Adrenal gland (tissue), 12 donors: ENCODE results near the gene TTLL11. TPM values are rescaled to one million over a fixed set of nuclear protein-coding genes. Genes with fewer than 3 reads are reported as not detected.

Experiments
- DNase-seq, 7 donors: peaks; one replicate each; pipeline ENCODE4 v3.0.0-alpha.2; 2019 to 2020
- H3K27ac ChIP-seq, 5 donors: fragments of 200-600 bp; sonication (generic) in 4 of 5; 1 replicate in 3 of 5; 2 replicates in 2 of 5; pipeline versions ENCODE4 v1.5.1 to v1.8.0; 2016 to 2020; ENCODE audit warnings: mild to moderate bottlenecking in 1 of 5
- H3K27me3 ChIP-seq: fragments of 200-600 bp; 2 replicates; pipeline ENCODE4 v1.8.0; 2021
- H3K36me3 ChIP-seq, 2 donors: fragments of 200-600 bp; replicated peaks in 1 of 2; 1 replicate in 1 of 2; 2 replicates in 1 of 2; pipeline versions ENCODE4 v1.5.1 to v1.8.0; 2018 to 2022
- H3K4me1 ChIP-seq, 2 donors: fragments of 200-600 bp; replicated peaks in 1 of 2; 1 replicate in 1 of 2; 2 replicates in 1 of 2; pipeline versions ENCODE4 v1.5.1 to v1.8.0; 2018 to 2021
- H3K4me3 ChIP-seq, 4 donors: fragments of 200-600 bp; sonication (generic) in 3 of 4; one replicate each; pipeline ENCODE4 v1.5.1; 2016 to 2018
- H3K9me3 ChIP-seq, 3 donors: fragments of 200-600 bp; sonication (generic) in 1 of 3; replicated peaks in 1 of 3; 1 replicate in 2 of 3; 2 replicates in 1 of 3; pipeline versions ENCODE4 v1.5.1 to v1.8.0; 2016 to 2021
- POLR2A ChIP-seq, 2 donors: fragments of 450-650 bp; IDR thresholded peaks; one replicate each; pipeline ENCODE4 v1.6.1; 2017; ENCODE audit warnings: antibody characterized with exemption in 2 of 2, mild to moderate bottlenecking in 2 of 2, moderate library complexity in 1 of 2
- WGBS, 4 donors: extraction: QIAGEN DNeasy Blood & Tissue Kit in 2 of 4; methylation state at CpG; one replicate each; pipeline versions ENCODE4 v1.1.5 to v1.1.7; 2013 to 2017; 5-methylcytosine and 5-hydroxymethylcytosine counted together
- intact Hi-C, 2 donors: fragments of 100-400 bp; cut with DNase I; formaldehyde crosslinking; loops; one replicate each; pipeline versions ENCODE4 v1.14.1 to v1.15.0; 2022 to 2023
- polyA plus RNA-seq, 3 donors: library from polyadenylated mRNA; stranded (reverse); fragments of 200-250 nt in 2 of 3; fragments of 350-450 nt in 1 of 3; fragmentation: Illumina TruSeq in 1 of 3; extraction: RNeasy Lipid Tissue Mini Kit (QIAGEN cat#74804) in 1 of 3; gene quantifications; one replicate each; pipeline ENCODE4 v1.2.3, GENCODE V29; 2013 to 2014
- total RNA-seq, 9 donors: library from RNA; depleted of rRNA in 4 of 9; stranded (reverse); fragments of >200 nt in 4 of 9; fragments of 120-200 nt in 1 of 9; fragmentation: NEBNext Ultra II Directional in 1 of 9; extraction: Animal tissue kit (Norgen Biotek cat#: 25700) in 1 of 9; gene quantifications; one replicate each; pipeline versions ENCODE4 v1.1.0 to v1.2.4, GENCODE V29; 2013 to 2023
- TF ChIP-seq, protein P1 (sequence below), 6 experiments: fragments of 450-650 bp in 4 of 6; fragments of 200-600 bp in 2 of 6; sonication (generic) in 1 of 6; IDR thresholded peaks; 1 replicate in 5 of 6; 2 replicates in 1 of 6; pipeline versions ENCODE4 v1.5.1 to v1.8.0; 2016 to 2021; ENCODE audit warnings: antibody characterized with exemption in 6 of 6, mild to moderate bottlenecking in 2 of 6, moderate library complexity in 1 of 6
- donor health status: healthy with polysubstance abuse.
- donor health status: Bipolar disorder and iron deficiency.
- donor health status: DM: yes; HTN: yes; CAD: no.
- donor health status: DM: no; HTN: no; CAD: no.
- donor health status: DM: no; HTN: no; CAD: no.
- donor health status: DM: yes; HTN: yes; CAD: no.

The TTLL11 gene
- total and polyA plus RNA-seq, 12 donors, result 4.8 to 30.9 (median 13.7) TPM

DNA sequence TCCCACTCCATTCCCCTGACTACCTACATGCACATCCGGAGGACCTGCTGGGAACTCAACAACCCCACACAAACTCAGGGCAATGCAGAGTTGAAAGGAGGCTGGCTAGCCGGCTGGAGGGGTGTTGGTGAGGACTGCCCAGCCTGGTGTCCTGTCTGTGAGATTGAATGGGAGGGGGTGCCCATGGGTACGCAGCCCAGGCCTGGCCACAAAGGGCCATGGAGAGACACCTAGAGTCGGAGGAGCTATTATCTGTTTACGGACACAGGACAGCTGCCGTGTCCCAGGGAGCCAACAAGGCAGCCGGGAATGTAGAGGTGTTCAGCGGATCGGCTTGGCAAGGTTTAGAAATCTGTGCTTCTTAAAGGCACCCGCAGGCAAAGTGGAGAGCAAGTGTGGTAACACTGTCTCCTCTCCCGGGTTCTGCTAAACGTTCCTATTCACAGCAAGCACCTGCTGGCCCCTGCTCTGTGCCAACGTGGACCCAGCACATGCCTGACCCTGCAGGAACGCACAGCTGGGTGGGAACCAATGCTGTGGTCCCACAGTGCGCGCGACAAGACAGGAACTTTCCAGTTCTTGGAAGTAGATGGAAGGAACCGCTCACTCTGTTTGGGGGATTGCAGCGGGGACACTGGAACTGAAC lies 275.0 kb downstream of the TTLL11 start:
- H3K27me3 ChIP-seq, result no peaks in the 10 kb centered on the region
- H3K9me3 ChIP-seq, result no peaks in the 10 kb centered on the region
- WGBS, 4 donors, result 81 to 92% (median 89%) methylated on average over 9 to 19 of the region's 19 CpGs
- H3K36me3 ChIP-seq, result no peaks in the 10 kb centered on the region
- intact Hi-C loops, result loop anchor here in 1 of 2 donors (10.0 kb wide), 1 partner anchor 57 kb away; no protein-coding TSS in a partner anchor
- no peak overlapping the region for H3K27ac ChIP-seq
- H3K4me1 ChIP-seq, result no peaks in the 10 kb centered on the region
- TF ChIP-seq, protein P1, sequence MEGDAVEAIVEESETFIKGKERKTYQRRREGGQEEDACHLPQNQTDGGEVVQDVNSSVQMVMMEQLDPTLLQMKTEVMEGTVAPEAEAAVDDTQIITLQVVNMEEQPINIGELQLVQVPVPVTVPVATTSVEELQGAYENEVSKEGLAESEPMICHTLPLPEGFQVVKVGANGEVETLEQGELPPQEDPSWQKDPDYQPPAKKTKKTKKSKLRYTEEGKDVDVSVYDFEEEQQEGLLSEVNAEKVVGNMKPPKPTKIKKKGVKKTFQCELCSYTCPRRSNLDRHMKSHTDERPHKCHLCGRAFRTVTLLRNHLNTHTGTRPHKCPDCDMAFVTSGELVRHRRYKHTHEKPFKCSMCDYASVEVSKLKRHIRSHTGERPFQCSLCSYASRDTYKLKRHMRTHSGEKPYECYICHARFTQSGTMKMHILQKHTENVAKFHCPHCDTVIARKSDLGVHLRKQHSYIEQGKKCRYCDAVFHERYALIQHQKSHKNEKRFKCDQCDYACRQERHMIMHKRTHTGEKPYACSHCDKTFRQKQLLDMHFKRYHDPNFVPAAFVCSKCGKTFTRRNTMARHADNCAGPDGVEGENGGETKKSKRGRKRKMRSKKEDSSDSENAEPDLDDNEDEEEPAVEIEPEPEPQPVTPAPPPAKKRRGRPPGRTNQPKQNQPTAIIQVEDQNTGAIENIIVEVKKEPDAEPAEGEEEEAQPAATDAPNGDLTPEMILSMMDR (IDR thresholded peaks at IDR 0.05), result no peak
- TF ChIP-seq POLR2A (IDR thresholded peaks at IDR 0.05), result no peak
- no peak overlapping the region for H3K4me3 ChIP-seq
- DNase-seq, result no peak

DNA sequence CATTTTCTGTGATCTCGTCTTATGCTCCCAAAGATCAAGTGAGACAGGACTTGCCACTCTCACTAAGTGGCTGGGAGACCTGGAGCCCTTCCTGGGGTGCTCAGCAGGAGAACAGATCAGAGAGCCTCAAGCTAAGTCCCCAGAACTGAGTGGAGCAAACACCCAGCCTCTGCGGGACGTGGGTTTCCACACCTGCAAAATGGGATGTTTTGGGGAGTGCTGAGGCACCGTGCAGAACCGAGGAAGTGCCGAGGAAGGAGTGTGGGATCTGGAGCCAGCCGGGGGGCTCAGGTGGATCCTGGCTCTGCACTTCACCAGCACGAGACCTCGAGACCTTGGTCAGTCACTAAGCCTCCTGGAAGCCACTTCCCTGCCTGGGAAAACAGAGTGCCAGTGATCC lies 275.6 kb downstream of the TTLL11 start:
- Histone ChIP-seq H3K36me3 (no peaks in the 10 kb centered on the region), H3K4me3 (no peak overlapping the region), H3K9me3 (no peaks in the 10 kb centered on the region), H3K27me3 (no peaks in the 10 kb centered on the region), H3K27ac (no peak overlapping the region), H3K4me1 (no peaks in the 10 kb centered on the region)
- DNase-seq, result no peak
- intact Hi-C loops, result loop anchor here in 1 of 2 donors (10.0 kb wide), 1 partner anchor 57 kb away; no protein-coding TSS in a partner anchor
- 95 to 100% (median 97%) methylated on average over 4 to 9 of the region's 9 CpGs for WGBS, 4 donors
- TF ChIP-seq, protein P1 (IDR thresholded peaks at IDR 0.05), result no peak
- no peak for TF ChIP-seq POLR2A (IDR thresholded peaks at IDR 0.05)

DNA sequence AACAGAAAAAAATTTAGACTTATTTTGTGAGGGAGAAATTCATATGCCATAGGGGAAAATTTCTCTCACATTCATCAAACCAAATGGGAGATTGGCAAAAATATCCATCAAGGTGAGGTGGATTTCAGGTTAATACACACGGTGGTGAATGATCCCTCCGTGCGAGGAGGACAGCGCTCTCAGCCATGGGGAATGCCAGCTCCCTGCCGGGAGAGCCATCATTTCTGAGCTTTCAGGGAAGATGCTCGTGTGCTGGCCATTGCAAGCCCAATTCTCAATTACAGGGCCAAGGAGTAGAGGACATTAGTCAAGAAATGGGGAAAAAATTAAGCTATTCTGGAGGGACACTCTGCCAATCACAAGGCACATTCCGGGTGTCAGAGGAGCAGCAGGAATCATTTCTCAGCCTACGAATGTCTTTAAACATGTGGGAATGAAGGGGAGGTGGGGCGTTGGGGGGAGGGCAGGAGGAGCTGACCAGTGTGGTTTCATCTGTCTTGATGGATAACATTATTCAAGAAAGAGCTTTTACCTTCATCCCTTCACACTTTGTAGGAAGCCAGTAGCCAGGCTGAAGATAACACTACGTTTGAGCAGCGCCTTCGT lies 276.2 kb downstream of the TTLL11 start:
- WGBS, 4 donors, result 75 to 90% (median 84%) methylated on average over 12 of the region's 12 CpGs
- Histone ChIP-seq H3K4me3 (no peak overlapping the region), H3K9me3 (no peaks in the 10 kb centered on the region), H3K4me1 (no peaks in the 10 kb centered on the region), H3K27ac (no peak overlapping the region), H3K36me3 (no peaks in the 10 kb centered on the region), H3K27me3 (no peaks in the 10 kb centered on the region)
- DNase-seq, result no peak
- TF ChIP-seq, protein P1 (IDR thresholded peaks at IDR 0.05), result no peak
- TF ChIP-seq POLR2A (IDR thresholded peaks at IDR 0.05), result no peak
- intact Hi-C loops, result loop anchor here in 1 of 2 donors (10.0 kb wide), 1 partner anchor 58 kb away; no protein-coding TSS in a partner anchor

DNA sequence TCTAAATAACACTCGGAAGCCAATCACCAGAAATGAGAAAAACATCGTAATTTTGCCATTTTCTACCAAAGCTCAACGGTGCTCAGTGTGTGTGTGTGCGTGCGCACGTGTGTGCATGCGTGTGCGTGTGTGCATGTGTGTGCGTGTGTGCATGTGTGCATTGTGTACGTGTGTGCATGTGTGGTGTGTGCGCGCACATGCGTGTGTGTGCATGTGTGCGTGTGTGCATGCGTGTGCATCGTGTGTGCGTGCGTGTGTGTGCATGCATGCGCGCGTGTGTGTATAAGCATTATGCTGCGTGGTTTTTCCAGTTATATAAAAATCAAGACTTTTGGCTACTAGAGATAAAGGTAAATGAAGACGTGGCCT lies 276.7 kb downstream of the TTLL11 start:
- DNase-seq, result no peak
- H3K4me3 ChIP-seq, result no peak overlapping the region
- H3K27me3 ChIP-seq, result no peaks in the 10 kb centered on the region
- H3K36me3 ChIP-seq, result no peaks in the 10 kb centered on the region
- no peak for TF ChIP-seq POLR2A (IDR thresholded peaks at IDR 0.05)
- TF ChIP-seq, protein P1 (IDR thresholded peaks at IDR 0.05), result no peak
- intact Hi-C loops, result loop anchor here in 1 of 2 donors (10.0 kb wide), 1 partner anchor 58 kb away; no protein-coding TSS in a partner anchor
- no peaks in the 10 kb centered on the region for H3K4me1 ChIP-seq
- 85 to 96% (median 88%) methylated on average over 23 of the region's 23 CpGs for WGBS, 4 donors
- no peaks in the 10 kb centered on the region for H3K9me3 ChIP-seq
- H3K27ac ChIP-seq, result no peak overlapping the region
